SJCRH30 (cell line): ENCODE data around the gene PROM1. TPM values are rescaled to one million over a fixed set of nuclear protein-coding genes. Genes with fewer than 3 reads are reported as not detected.

Experiments
- DNase-seq, 2 experiments: peaks; one replicate each; pipeline ENCODE4 v3.0.0-alpha.2; 2015 to 2020
- H3K27ac ChIP-seq: fragments of 250-450 bp; sonication (Bioruptor Pico); 2 replicates; pipeline ENCODE4 v1.5.1; 2020; ENCODE audit warnings: mild to moderate bottlenecking, moderate library complexity
- H3K27me3 ChIP-seq: fragments of 250-450 bp; sonication (Bioruptor Pico); 2 replicates; pipeline ENCODE4 v1.5.1; 2020; ENCODE audit warnings: mild to moderate bottlenecking, moderate library complexity
- H3K36me3 ChIP-seq: fragments of 250-450 bp; sonication (Bioruptor Pico); 2 replicates; pipeline ENCODE4 v1.5.1; 2020; ENCODE audit warnings: mild to moderate bottlenecking, moderate library complexity
- H3K4me1 ChIP-seq: fragments of 250-450 bp; sonication (Bioruptor Pico); 2 replicates; pipeline ENCODE4 v1.5.1; 2020; ENCODE audit warnings: mild to moderate bottlenecking, moderate library complexity
- H3K4me3 ChIP-seq: fragments of 250-450 bp; sonication (Bioruptor Pico); 2 replicates; pipeline ENCODE4 v1.5.1; 2020; ENCODE audit warnings: mild to moderate bottlenecking, moderate library complexity
- H3K9me3 ChIP-seq: fragments of 250-450 bp; sonication (Bioruptor Pico); replicated peaks from 2 replicates; pipeline ENCODE4 v1.5.1; 2020; ENCODE audit warnings: mild to moderate bottlenecking, moderate library complexity
- total RNA-seq: library from RNA; depleted of rRNA; stranded (reverse); fragments of >200 nt; shearing (Covaris generic); gene quantifications from 2 replicates; pipeline ENCODE4 v1.2.3, GENCODE V29; 2014

The PROM1 gene
- total RNA-seq, 1 experiment from 2014 or later, result 23.0 TPM

- no peak overlapping the region for H3K4me3 ChIP-seq
- DNase-seq, result no peak
- no peaks in the 10 kb centered on the region for H3K27me3 ChIP-seq
- no peak overlapping the region for H3K27ac ChIP-seq
- no peaks in the 10 kb centered on the region for H3K36me3 ChIP-seq
- no peaks in the 10 kb centered on the region for H3K4me1 ChIP-seq
- H3K9me3 ChIP-seq, result no peaks in the 10 kb centered on the region
Observed at GRCh38 chr4:16011173-16011572, 72.7 kb downstream of the PROM1 start.

DNA sequence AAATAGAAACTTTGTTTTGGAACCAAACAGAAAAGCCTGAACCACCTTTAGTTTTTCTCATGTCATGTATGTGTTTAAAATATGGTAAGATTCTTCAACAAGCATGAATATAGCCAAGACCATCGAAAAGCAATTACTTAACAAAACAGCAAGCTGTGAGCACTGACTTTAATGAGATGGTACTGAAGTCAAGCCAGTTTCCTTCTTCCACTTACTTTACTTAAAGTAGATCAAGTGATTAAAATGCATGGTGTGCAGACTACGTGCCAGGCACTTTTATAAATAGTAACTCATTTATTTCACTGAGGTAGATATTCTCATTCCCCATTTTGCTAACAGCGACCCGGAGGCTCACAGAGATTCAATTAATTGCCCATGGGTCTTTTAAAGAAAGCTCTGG, 74.7 kb downstream of the PROM1 start:
- no peak overlapping the region for H3K27ac ChIP-seq
- no peaks in the 10 kb centered on the region for H3K9me3 ChIP-seq
- H3K4me3 ChIP-seq, result no peak overlapping the region

DNA sequence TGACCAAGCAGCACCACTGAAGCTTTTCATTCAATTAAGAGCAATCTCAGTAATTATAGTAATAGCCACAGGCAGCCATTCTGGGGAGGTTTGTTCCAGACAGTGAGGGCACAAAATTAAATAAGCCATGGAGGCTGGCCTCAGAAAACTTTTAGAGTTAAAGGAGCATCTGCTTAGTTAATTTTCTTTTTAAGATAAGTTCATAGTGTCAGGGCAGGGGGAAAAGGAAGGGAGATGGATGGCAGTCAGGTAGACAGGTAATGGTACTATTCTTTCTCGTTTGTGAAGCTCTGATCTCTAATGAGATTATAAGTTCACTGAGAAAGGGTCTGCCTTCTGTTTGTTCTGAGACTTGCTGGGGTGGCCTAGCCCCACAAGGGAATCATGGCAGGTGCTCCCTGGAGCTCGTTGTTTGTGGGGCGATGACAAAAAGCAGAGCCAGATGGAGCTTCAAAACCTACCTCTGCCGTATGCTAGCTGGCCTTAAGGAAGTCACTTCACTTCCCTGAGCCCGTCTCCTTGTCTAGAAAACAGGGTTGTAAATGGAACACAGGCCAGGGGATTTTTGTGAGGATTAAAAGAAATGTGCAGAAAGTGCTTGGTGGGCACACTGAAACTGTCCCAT, 76.2 kb downstream of the PROM1 start:
- Histone ChIP-seq H3K36me3 (no peaks in the 10 kb centered on the region), H3K4me1 (no peaks in the 10 kb centered on the region), H3K27me3 (no peaks in the 10 kb centered on the region), H3K4me3 (no peak overlapping the region), H3K27ac (no peak overlapping the region), H3K9me3 (no peaks in the 10 kb centered on the region)
- DNase-seq, result no peak

More for the DNA sequence above, 74.7 kb downstream of the PROM1 start:
- Histone ChIP-seq H3K4me1 (no peaks in the 10 kb centered on the region), H3K36me3 (no peaks in the 10 kb centered on the region), H3K27me3 (no peaks in the 10 kb centered on the region)
- DNase-seq, result no peak

- Histone ChIP-seq H3K4me1 (no peaks in the 10 kb centered on the region), H3K9me3 (no peaks in the 10 kb centered on the region), H3K27ac (no peak overlapping the region), H3K36me3 (no peaks in the 10 kb centered on the region), H3K4me3 (no peak overlapping the region), H3K27me3 (no peaks in the 10 kb centered on the region)
- no peak for DNase-seq
Observed at GRCh38 chr4:16006771-16007446, 76.9 kb downstream of the PROM1 start.

DNA sequence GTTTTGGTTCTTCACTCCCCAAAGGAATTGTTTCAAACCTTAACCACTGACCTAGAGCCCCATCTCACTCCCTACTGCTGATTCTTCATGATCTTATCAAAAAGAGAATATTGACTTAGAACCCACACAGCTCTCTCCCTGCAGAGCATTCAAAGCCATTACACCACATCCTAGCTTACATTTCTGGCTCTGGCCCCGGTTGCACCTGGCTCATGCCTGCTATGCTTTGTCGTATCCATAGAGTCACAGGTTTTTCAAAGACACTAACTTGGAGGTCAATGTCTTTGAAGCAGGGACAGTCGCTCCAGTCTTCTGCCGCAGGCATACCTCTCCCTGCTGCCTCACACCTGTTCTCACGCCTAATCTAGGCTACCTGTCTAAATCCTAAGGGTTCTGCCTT, 78.1 kb downstream of the PROM1 start:
- DNase-seq, result no peak
- Histone ChIP-seq H3K36me3 (no peaks in the 10 kb centered on the region), H3K27ac (no peak overlapping the region), H3K4me1 (no peaks in the 10 kb centered on the region), H3K9me3 (no peaks in the 10 kb centered on the region), H3K27me3 (no peaks in the 10 kb centered on the region), H3K4me3 (no peak overlapping the region)

DNA sequence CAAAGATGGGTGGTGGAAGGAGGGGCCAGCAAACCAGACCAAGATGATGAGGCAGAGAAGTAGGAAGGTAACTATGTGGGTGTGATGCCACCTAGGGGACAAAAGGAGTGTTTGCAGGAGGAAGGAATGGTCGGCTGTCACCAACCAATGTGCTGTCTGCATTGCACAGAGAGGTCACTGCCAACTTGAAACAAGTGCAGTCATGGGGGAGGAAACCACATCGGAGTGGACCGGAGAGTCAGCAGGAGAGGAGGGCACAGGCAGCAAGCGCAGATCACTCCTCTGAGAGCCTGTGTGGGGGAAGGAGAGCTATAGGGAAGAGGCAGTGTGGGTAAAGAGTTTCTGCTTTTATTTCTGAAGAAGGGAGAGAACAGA, 82.4 kb downstream of the PROM1 start:
- Histone ChIP-seq H3K4me1 (no peaks in the 10 kb centered on the region), H3K27me3 (no peaks in the 10 kb centered on the region), H3K4me3 (no peak overlapping the region), H3K36me3 (no peaks in the 10 kb centered on the region), H3K9me3 (no peaks in the 10 kb centered on the region), H3K27ac (no peak overlapping the region)
- DNase-seq, result peak; percentile 61 to 82

DNA sequence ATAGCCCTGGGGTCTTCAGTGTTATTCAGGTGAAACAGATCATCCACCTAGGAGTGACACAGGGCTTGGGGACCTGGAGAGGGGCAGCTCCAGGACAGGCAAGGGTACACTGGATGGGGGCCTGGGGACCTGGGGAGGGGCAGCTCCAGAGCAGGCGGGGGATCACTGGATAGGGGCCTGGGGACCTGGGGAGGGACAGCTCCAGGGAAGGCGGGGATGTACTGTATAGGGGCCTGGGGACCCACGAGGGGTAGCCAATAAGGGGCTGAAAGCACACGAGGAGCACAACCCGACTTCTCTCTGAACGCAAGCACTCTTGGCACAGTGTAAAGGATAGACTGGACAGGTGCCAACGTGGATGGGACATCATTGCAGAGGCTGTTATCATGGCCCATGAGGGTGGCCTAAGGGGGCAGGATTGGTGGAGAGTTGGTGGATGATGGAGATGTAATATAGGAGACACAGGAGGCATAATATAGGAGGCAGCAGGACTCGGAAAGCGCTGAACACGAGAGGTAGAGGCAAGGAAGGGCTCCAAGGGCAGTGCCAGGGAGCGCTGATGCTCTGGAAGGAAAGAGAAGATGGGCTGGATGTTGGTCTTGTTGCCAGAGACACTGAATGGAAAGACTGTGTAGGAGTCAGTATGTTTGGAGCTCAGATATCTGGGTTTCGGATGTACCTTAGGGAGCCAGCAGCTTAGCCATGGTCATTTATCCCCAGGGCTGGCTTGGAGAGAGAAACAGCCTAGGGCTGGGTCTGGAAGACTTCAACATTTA, 82.9 kb downstream of the PROM1 start:
- Histone ChIP-seq H3K4me3 (no peak overlapping the region), H3K36me3 (no peaks in the 10 kb centered on the region), H3K27ac (no peak overlapping the region), H3K27me3 (no peaks in the 10 kb centered on the region), H3K4me1 (no peaks in the 10 kb centered on the region), H3K9me3 (no peaks in the 10 kb centered on the region)
- no peak for DNase-seq

DNA sequence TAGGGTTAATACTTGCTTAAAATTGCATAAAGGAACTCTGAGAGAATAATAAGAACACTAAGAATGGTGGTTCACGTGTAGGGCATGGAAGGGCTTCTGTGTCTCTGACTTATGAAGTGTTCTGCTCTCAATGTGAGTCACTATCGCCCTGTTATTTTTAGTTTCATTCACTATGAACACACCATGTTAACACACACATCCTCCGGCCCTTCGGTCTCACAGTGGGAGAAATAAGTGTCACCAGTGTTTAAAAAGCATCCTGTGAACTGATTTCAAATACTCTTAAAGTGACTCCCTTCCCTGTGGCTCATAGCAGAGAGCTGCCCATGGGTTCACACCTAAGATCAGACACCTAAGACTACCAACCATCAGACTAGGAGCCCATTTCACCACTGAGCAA, 87.0 kb downstream of the PROM1 start:
- no peak for DNase-seq
- Histone ChIP-seq H3K27me3 (no peaks in the 10 kb centered on the region), H3K4me1 (no peaks in the 10 kb centered on the region), H3K36me3 (no peaks in the 10 kb centered on the region), H3K27ac (no peak overlapping the region), H3K9me3 (no peaks in the 10 kb centered on the region; the same call in 1 of the 2 replicates), H3K4me3 (no peak overlapping the region)

DNA sequence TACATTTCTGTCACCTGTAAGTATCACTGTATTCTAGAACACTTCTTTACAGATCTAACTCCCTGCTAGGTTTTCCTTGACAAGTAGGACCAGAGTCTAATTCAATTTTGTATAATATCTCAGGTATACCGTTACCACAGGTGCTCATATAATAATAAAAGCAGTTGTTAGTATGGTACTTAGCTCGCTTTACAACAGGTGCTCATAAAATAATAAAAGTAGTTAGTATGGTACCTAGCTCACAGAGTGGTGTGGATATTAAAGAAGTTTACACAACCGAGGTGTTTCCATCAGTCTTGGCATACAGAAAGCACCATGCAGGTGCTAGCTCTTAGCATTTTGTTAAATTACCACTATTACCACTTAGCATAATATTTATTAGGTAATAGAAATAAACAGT, 88.0 kb downstream of the PROM1 start:
- H3K27me3 ChIP-seq, result no peaks in the 10 kb centered on the region
- H3K36me3 ChIP-seq, result no peaks in the 10 kb centered on the region
- no peaks in the 10 kb centered on the region; the same call in 1 of the 2 replicates for H3K9me3 ChIP-seq
- H3K4me1 ChIP-seq, result no peaks in the 10 kb centered on the region
- no peak overlapping the region for H3K4me3 ChIP-seq
- DNase-seq, result no peak
- no peak overlapping the region for H3K27ac ChIP-seq

GRCh38 chr4:15992167-15992485, 91.7 kb downstream of the PROM1 start:
- H3K4me3 ChIP-seq, result no peak overlapping the region
- no peaks in the 10 kb centered on the region for H3K27me3 ChIP-seq
- H3K4me1 ChIP-seq, result no peaks in the 10 kb centered on the region
- no peak overlapping the region for H3K27ac ChIP-seq
- no peaks in the 10 kb centered on the region; the same call in 1 of the 2 replicates for H3K9me3 ChIP-seq
- no peaks in the 10 kb centered on the region for H3K36me3 ChIP-seq
- DNase-seq, result no peak

GRCh38 chr4:15990570-15991285, 93.1 kb downstream of the PROM1 start:
- no peak overlapping the region for H3K27ac ChIP-seq
- H3K36me3 ChIP-seq, result no peaks in the 10 kb centered on the region
- no peaks in the 10 kb centered on the region for H3K4me1 ChIP-seq
- H3K4me3 ChIP-seq, result no peak overlapping the region
- no peak for DNase-seq
- H3K9me3 ChIP-seq, result no peaks in the 10 kb centered on the region; the same call in 1 of the 2 replicates
- H3K27me3 ChIP-seq, result no peaks in the 10 kb centered on the region

DNA sequence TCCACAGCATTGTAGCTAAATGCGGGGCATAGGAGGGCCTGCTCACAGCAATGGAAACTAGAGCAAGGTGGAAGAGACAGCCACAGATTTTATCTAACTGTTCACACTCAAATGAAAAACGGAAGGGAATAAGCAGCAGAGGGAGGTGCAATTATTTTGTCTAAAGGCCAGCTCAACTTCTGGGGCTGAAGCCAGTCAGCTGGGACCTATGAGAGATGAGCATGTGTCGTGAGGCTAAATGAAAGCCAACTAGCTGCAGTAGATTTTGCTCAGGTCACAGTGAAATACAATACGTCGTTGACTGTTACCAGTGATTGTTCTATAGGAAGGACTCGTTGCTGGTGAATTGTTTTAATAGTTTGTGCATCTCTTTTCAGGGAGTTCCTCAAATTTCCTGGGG, 94.4 kb downstream of the PROM1 start:
- no peak overlapping the region for H3K4me3 ChIP-seq
- no peaks in the 10 kb centered on the region for H3K4me1 ChIP-seq
- no peak overlapping the region for H3K27ac ChIP-seq
- H3K27me3 ChIP-seq, result no peaks in the 10 kb centered on the region
- H3K36me3 ChIP-seq, result 0 out of 2 replicates have a peak, but pooled peaks cover 2% of the 10 kb centered on the region
- no peak for DNase-seq
- no peaks in the 10 kb centered on the region; the same call in 1 of the 2 replicates for H3K9me3 ChIP-seq

DNA sequence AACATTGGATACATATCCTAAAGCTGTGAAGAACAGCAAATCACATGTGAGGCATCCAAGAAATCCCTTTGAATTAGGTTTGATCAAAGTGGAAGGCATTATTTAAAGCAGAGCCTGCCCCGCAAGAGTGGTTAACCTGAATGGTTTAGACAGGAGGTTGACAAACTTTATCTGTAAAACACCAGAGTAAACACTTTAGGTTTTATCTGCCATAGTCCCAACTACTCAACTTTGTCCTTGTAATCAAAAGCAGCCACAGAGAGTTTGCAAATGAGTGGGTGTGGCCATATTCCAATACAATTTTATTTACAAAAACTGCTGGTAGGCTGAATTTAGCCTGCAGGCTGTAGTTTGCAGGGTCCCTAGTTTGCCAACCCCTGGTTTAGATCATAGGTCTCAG, 95.6 kb downstream of the PROM1 start:
- DNase-seq, result no peak
- no peaks in the 10 kb centered on the region for H3K4me1 ChIP-seq
- H3K36me3 ChIP-seq, result 0 out of 2 replicates have a peak, but pooled peaks cover 2% of the 10 kb centered on the region
- no peaks in the 10 kb centered on the region; the same call in 1 of the 2 replicates for H3K9me3 ChIP-seq
- no peak overlapping the region for H3K27ac ChIP-seq
- H3K27me3 ChIP-seq, result no peaks in the 10 kb centered on the region
- H3K4me3 ChIP-seq, result no peak overlapping the region

DNA sequence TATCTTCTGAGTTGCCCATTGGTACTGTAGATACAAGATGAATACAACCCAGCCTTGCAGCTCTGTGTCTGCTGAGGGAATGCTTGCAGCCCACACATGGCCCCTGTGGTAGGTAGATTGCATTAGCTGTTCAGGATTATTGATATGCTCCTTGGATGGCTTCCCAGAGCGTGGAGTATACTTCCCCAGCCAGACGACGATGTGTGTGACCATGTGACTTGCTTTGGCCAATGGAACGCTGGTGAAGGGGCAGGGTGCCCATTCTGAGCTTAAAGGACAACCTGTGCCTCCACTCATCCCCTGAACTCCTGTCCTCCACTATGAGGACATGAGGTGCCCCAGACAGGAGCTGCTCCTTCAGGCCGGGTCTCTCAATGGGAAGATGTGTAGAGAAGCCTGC, 96.9 kb downstream of the PROM1 start:
- Histone ChIP-seq H3K36me3 (0 out of 2 replicates have a peak, but pooled peaks cover 2% of the 10 kb centered on the region), H3K27me3 (no peaks in the 10 kb centered on the region), H3K9me3 (no peaks in the 10 kb centered on the region; the same call in 1 of the 2 replicates), H3K4me1 (no peaks in the 10 kb centered on the region), H3K4me3 (no peak overlapping the region), H3K27ac (no peak overlapping the region)
- DNase-seq, result no peak

GRCh38 chr4:15983610-15984009, 100.2 kb downstream of the PROM1 start:
- no peak overlapping the region for H3K4me3 ChIP-seq
- no peaks in the 10 kb centered on the region for H3K4me1 ChIP-seq
- DNase-seq, result no peak
- H3K9me3 ChIP-seq, result no peaks in the 10 kb centered on the region
- H3K27ac ChIP-seq, result no peak overlapping the region
- H3K36me3 ChIP-seq, result 0 out of 2 replicates have a peak, but pooled peaks cover 2% of the 10 kb centered on the region
- no peaks in the 10 kb centered on the region for H3K27me3 ChIP-seq
